Vagina (tissue), 2 donors: ENCODE measurements around the gene BIRC7. TPM values are rescaled to one million over a fixed set of nuclear protein-coding genes. Genes with fewer than 3 reads are reported as not detected.

Experiments used
- DNase-seq, 2 donors: peaks; one replicate each; pipeline ENCODE4 v3.0.0-alpha.2; 2017; ENCODE audit errors: extremely low spot score in 2 of 2
- H3K27ac ChIP-seq: fragments of 200-600 bp; sonication (generic); one replicate; pipeline ENCODE4 v1.5.1; 2019
- H3K27me3 ChIP-seq: fragments of 200-600 bp; sonication (generic); one replicate; pipeline ENCODE4 v1.5.1; 2019
- H3K36me3 ChIP-seq, 2 donors: fragments of 200-600 bp; sonication (generic); one replicate each; pipeline ENCODE4 v1.5.1; 2017 to 2019
- H3K4me1 ChIP-seq: fragments of 200-600 bp; sonication (generic); one replicate; pipeline ENCODE4 v1.5.1; 2019
- H3K4me3 ChIP-seq, 2 donors: fragments of 200-600 bp; sonication (generic); 1 replicate in 1 of 2; 2 replicates in 1 of 2; pipeline ENCODE4 v1.5.1; 2016 to 2019
- H3K9me3 ChIP-seq: fragments of 200-600 bp; sonication (generic); one replicate; pipeline ENCODE4 v1.5.1; 2019
- CTCF ChIP-seq, 3 experiments: fragments of 450-650 bp in 2 of 3; fragments of 200-600 bp in 1 of 3; sonication (generic) in 1 of 3; IDR thresholded peaks; one replicate each; pipeline ENCODE4 v1.5.1; 2017 to 2019; ENCODE audit warnings: antibody characterized with exemption in 3 of 3, mild to moderate bottlenecking in 2 of 3, moderate library complexity in 2 of 3
- POLR2A ChIP-seq, 2 donors: fragments of 450-650 bp; IDR thresholded peaks; one replicate each; pipeline ENCODE4 v1.6.1; 2017; ENCODE audit warnings: antibody characterized with exemption in 2 of 2, mild to moderate bottlenecking in 2 of 2, moderate library complexity in 2 of 2
- POLR2AphosphoS5 ChIP-seq, 2 donors: sonication (generic); formaldehyde crosslinking; IDR thresholded peaks; one replicate each; pipeline ENCODE4 v1.9.0; 2017; ENCODE audit warnings: antibody characterized with exemption in 2 of 2, mild to moderate bottlenecking in 2 of 2, low read depth in 1 of 2; ENCODE audit not compliant: insufficient read depth in 1 of 2
- intact Hi-C: fragments of 100-400 bp; cut with DNase I; formaldehyde crosslinking; loops from one replicate; pipeline ENCODE4 v1.15.1; 2023
- total RNA-seq: library from RNA; depleted of rRNA; stranded (reverse); fragments of >200 nt; gene quantifications from one replicate; pipeline ENCODE4 v1.2.3, GENCODE V29; 2016

Gene BIRC7
- total RNA-seq, 1 donor from 2014 or later, result 2.7 TPM

- TF ChIP-seq CTCF (IDR thresholded peaks at IDR 0.05) (no peak), POLR2A (IDR thresholded peaks at IDR 0.05) (no peak), POLR2AphosphoS5 (IDR thresholded peaks at IDR 0.05; ENCODE audit: insufficient read depth in 1 of 2, low read depth in 1 of 2) (no peak)
- no peaks in the 10 kb centered on the region for H3K27me3 ChIP-seq
- peaks cover 0 to 26% of the 10 kb centered on the region in 2 donors for H3K36me3 ChIP-seq
- H3K27ac ChIP-seq, result no peak overlapping the region
- peaks cover 27% of the 10 kb centered on the region for H3K4me1 ChIP-seq
- intact Hi-C loops, result no loop called here
- peak overlapping the region; percentile 87 to 97 for H3K4me3 ChIP-seq
- H3K9me3 ChIP-seq, result no peaks in the 10 kb centered on the region
- no peak for DNase-seq
Measured at GRCh38 chr20:63273635-63274380, 38.1 kb downstream of the BIRC7 start.

- intact Hi-C loops, result no loop called here
- H3K4me3 ChIP-seq, result peak overlapping the region; percentile 87 to 97
- H3K36me3 ChIP-seq, result peaks cover 0 to 34% of the 10 kb centered on the region in 2 donors
- no peak for TF ChIP-seq POLR2AphosphoS5 (IDR thresholded peaks at IDR 0.05; ENCODE audit: insufficient read depth in 1 of 2, low read depth in 1 of 2)
- TF ChIP-seq POLR2A (IDR thresholded peaks at IDR 0.05), result no peak
- TF ChIP-seq CTCF (IDR thresholded peaks at IDR 0.05), result no peak
- H3K4me1 ChIP-seq, result peaks cover 27% of the 10 kb centered on the region
- H3K27me3 ChIP-seq, result no peaks in the 10 kb centered on the region
- H3K27ac ChIP-seq, result no peak overlapping the region
- no peak for DNase-seq
- H3K9me3 ChIP-seq, result no peaks in the 10 kb centered on the region
Measured at GRCh38 chr20:63274381-63275228, 38.9 kb downstream of the BIRC7 start.

- no peak overlapping the region for H3K27ac ChIP-seq
- H3K4me3 ChIP-seq, result no peak overlapping the region
- peaks cover 0 to 44% of the 10 kb centered on the region in 2 donors for H3K36me3 ChIP-seq
- peaks cover 27% of the 10 kb centered on the region for H3K4me1 ChIP-seq
- no peak for TF ChIP-seq POLR2AphosphoS5 (IDR thresholded peaks at IDR 0.05; ENCODE audit: insufficient read depth in 1 of 2, low read depth in 1 of 2)
- TF ChIP-seq POLR2A (IDR thresholded peaks at IDR 0.05), result no peak
- TF ChIP-seq CTCF (IDR thresholded peaks at IDR 0.05), result no peak
- H3K9me3 ChIP-seq, result no peaks in the 10 kb centered on the region
- intact Hi-C loops, result no loop called here
- no peak for DNase-seq
- no peaks in the 10 kb centered on the region for H3K27me3 ChIP-seq
Measured at GRCh38 chr20:63275825-63276224, 40.1 kb downstream of the BIRC7 start.

- intact Hi-C loops, result no loop called here
- peaks cover 0 to 56% of the 10 kb centered on the region in 2 donors for H3K36me3 ChIP-seq
Measured at GRCh38 chr20:63276956-63277355, 41.3 kb downstream of the BIRC7 start.

More at GRCh38 chr20:63276956-63277355, 41.3 kb downstream of the BIRC7 start:
- Histone ChIP-seq H3K9me3 (no peaks in the 10 kb centered on the region), H3K27me3 (no peaks in the 10 kb centered on the region), H3K4me1 (peaks cover 23% of the 10 kb centered on the region), H3K27ac (no peak overlapping the region), H3K4me3 (no peak overlapping the region)
- DNase-seq, result no peak
- TF ChIP-seq POLR2AphosphoS5 (IDR thresholded peaks at IDR 0.05; ENCODE audit: insufficient read depth in 1 of 2, low read depth in 1 of 2) (no peak), POLR2A (IDR thresholded peaks at IDR 0.05) (no peak), CTCF (IDR thresholded peaks at IDR 0.05) (no peak)
